Measurements from ENCODE around the gene RPE.

The RPE gene

DNA sequence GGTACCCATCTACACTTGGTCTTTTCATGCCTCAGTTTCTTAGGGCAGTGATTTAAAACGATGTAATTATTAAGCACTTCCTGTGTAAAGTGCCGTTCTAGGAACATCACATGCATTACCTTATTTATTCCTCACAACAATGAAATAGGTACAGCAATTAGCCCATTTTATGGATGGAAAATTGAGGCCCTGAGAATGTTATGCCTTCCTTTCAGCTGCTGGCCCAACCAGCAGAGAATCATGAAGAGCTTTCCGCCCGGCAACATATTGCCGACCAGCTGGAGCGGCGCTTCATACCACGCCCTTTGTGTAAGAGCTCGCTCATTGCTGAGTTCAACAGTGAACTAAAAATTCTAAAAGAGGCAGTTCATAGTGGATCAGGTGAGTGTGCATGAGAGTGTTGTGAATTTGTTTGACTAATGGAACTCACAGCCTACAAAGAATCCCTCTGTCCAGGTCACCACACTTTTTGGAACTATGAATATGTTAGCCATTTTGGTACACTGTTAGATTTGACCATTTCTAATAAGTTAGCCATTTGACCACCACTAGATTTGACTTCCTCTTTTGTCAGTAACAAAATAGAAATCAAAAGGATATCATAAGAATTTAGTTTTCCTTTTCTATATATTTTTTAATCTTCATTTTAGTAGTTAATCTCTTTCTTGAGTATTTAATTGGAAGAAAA lies 25.6 kb upstream of the RPE start:
- POLR2A ChIA-PET = no interaction called here
- CTCF ChIA-PET = interaction anchor here (0.6 to 6.1 kb wide), 13 partner anchors 9 to 1483 kb away, joined by 3 to 44 read pairs (median 3); no protein-coding TSS in a partner anchor
- H3K36me3 ChIP-seq (ENCODE audit: control insufficient read depth in 2 of 2, insufficient read depth in 1 of 2, low read length in 2 of 2) = no peaks in the 10 kb centered on the region
- TF ChIP-seq, protein P1, sequence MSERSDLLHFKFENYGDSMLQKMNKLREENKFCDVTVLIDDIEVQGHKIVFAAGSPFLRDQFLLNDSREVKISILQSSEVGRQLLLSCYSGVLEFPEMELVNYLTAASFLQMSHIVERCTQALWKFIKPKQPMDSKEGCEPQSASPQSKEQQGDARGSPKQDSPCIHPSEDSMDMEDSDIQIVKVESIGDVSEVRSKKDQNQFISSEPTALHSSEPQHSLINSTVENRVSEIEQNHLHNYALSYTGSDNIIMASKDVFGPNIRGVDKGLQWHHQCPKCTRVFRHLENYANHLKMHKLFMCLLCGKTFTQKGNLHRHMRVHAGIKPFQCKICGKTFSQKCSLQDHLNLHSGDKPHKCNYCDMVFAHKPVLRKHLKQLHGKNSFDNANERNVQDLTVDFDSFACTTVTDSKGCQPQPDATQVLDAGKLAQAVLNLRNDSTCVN (tag by site-specific recombination; optimal IDR thresholded peaks at IDR 0.05) = no peak
- no peak for TF ChIP-seq ZNF202 (tag by site-specific recombination; IDR thresholded peaks at IDR 0.05; ENCODE audit: borderline replicate concordance)
- no peak for TF ChIP-seq ZIC2 (tag by site-specific recombination; IDR thresholded peaks at IDR 0.05)
- TF ChIP-seq ZNF292 (tag by site-specific recombination; IDR thresholded peaks at IDR 0.05; ENCODE audit: borderline replicate concordance, low read depth) = no peak
- no peak for TF ChIP-seq ZNF843 (tag by site-specific recombination; IDR thresholded peaks at IDR 0.05)
- no peak for TF ChIP-seq ZNF121 (tag by site-specific recombination; IDR thresholded peaks at IDR 0.05)
- TF ChIP-seq ZNF354C (tag by site-specific recombination; IDR thresholded peaks at IDR 0.05; ENCODE audit: borderline replicate concordance, low read depth) = no peak
- no peak for TF ChIP-seq ZNF571 (tag by site-specific recombination; IDR thresholded peaks at IDR 0.05)
- TF ChIP-seq ZBTB8A (tag by site-specific recombination; IDR thresholded peaks at IDR 0.05) = no peak
- TF ChIP-seq ZBTB21 (tag by site-specific recombination; IDR thresholded peaks at IDR 0.05) = no peak
- TF ChIP-seq, protein P2, sequence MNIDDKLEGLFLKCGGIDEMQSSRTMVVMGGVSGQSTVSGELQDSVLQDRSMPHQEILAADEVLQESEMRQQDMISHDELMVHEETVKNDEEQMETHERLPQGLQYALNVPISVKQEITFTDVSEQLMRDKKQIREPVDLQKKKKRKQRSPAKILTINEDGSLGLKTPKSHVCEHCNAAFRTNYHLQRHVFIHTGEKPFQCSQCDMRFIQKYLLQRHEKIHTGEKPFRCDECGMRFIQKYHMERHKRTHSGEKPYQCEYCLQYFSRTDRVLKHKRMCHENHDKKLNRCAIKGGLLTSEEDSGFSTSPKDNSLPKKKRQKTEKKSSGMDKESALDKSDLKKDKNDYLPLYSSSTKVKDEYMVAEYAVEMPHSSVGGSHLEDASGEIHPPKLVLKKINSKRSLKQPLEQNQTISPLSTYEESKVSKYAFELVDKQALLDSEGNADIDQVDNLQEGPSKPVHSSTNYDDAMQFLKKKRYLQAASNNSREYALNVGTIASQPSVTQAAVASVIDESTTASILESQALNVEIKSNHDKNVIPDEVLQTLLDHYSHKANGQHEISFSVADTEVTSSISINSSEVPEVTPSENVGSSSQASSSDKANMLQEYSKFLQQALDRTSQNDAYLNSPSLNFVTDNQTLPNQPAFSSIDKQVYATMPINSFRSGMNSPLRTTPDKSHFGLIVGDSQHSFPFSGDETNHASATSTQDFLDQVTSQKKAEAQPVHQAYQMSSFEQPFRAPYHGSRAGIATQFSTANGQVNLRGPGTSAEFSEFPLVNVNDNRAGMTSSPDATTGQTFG (tag by site-specific recombination; IDR thresholded peaks at IDR 0.05; ENCODE audit: borderline replicate concordance) = no peak
- TF ChIP-seq KLF8 (tag by site-specific recombination; IDR thresholded peaks at IDR 0.05) = no peak
- no peak for TF ChIP-seq ZNF24 (tag by site-specific recombination; IDR thresholded peaks at IDR 0.05)
- H3K4me3 ChIP-seq (ENCODE audit: low read depth, low read length) = no peak overlapping the region
- H3K9me3 ChIP-seq (ENCODE audit: control insufficient read depth, insufficient read depth, low read depth, low read length) = no peaks in the 10 kb centered on the region
- H3K27ac ChIP-seq (ENCODE audit: extremely low read depth, low read depth, low read length) = no peak overlapping the region
- peaks cover 5% of the 10 kb centered on the region; the same call in 1 of the 2 replicates for H3K4me1 ChIP-seq (ENCODE audit: control insufficient read depth, insufficient read depth, low read length)

DNA sequence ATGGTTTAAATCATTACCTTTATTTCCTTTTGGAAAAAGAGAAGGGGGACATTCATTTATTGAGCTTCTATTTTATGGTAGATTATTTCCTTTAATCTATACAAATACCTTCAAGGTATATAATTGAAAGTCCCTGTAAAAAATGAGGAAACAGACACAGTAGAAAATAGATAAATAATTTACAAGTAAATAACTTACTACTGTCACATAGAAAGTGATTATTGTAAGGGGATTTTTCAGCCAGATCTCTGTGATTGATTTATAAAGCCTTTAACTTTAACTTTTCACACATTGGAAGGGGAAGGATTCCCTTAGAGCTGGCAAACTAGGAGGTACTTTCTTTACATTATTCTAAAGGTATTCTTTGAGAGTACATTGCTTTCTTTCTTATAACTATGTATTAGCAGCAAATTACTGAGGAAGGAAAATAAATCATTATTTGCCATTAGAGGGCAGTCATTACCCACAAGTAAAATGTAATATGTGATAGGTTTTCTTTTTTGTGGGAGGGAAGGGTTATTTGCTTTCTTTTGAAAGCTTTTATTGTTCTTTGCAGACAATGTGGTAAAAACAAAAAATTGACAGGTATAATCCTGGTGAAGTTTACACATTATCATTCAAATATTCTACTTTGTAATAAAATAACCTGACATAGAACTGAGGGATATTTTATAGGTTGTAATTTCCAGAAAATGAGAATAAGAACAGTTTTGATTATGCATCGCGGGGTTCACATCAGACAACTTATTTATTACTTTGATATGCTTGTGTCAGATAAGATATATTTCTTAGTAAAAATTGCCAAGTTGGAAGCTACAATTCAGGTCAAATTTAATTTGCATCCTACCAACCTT lies 24.8 kb upstream of the RPE start:
- peak; percentile 68 for TF ChIP-seq ZNF654 (tag by site-specific recombination; IDR thresholded peaks at IDR 0.05; ENCODE audit: low read depth)
- no peak for TF ChIP-seq ZNF23 (tag by site-specific recombination; IDR thresholded peaks at IDR 0.05; ENCODE audit: borderline replicate concordance)
- no peak for TF ChIP-seq ZNF140 (tag by site-specific recombination; IDR thresholded peaks at IDR 0.05)
- TF ChIP-seq CTCF (tag by site-specific recombination; IDR thresholded peaks at IDR 0.05) = 0 out of 2 replicates have a peak, but pooled peaks have one; percentile 13
- no peak overlapping the region for H3K27ac ChIP-seq (ENCODE audit: extremely low read depth, low read depth, low read length)
- H3K9me3 ChIP-seq (ENCODE audit: control insufficient read depth, insufficient read depth, low read depth, low read length) = no peaks in the 10 kb centered on the region
- ChIA-PET POLR2A (no interaction called here), CTCF (interaction anchor here (0.6 to 6.1 kb wide), 17 partner anchors 10 to 1618 kb away, joined by 3 to 44 read pairs (median 3); no protein-coding TSS in a partner anchor)
- no peaks in the 10 kb centered on the region for H3K36me3 ChIP-seq (ENCODE audit: control insufficient read depth in 2 of 2, insufficient read depth in 1 of 2, low read length in 2 of 2)
- no peak overlapping the region for H3K4me3 ChIP-seq (ENCODE audit: low read depth, low read length)
- H3K4me1 ChIP-seq (ENCODE audit: control insufficient read depth, insufficient read depth, low read length) = peaks cover 5% of the 10 kb centered on the region; the same call in 1 of the 2 replicates
